Panc1 (cell line): ENCODE results near the gene EMSY. TPM values are rescaled to one million over a fixed set of nuclear protein-coding genes. Genes with fewer than 3 reads are reported as not detected.

Experiments used
- ATAC-seq: fragments of 200-7000 bp; cut with Tn5 transposase; 2 replicates; pipeline ENCODE4 v1.9.1; 2020; ENCODE audit warnings: mild to moderate bottlenecking, moderate library complexity
- BruUV-seq: library from RNA; stranded (reverse); fragments of 400-500 nt; replicated peaks from 2 replicates; lab custom pipeline; 2021; lab: Mats Ljungman, UMichigan
- CTCF ChIA-PET: fragments of 300-600 bp; sonication (Branson Sonifier 250); formaldehyde crosslinking; loops from one replicate; lab custom pipeline; 2022; ENCODE audit warnings: antibody characterized with exemption; lab: Charles Lee
- POLR2A ChIA-PET: fragments of 300-600 bp; sonication (Branson Sonifier 250); formaldehyde crosslinking; loops from one replicate; lab custom pipeline; 2022; ENCODE audit warnings: antibody characterized with exemption; lab: Charles Lee
- DNase-seq: peaks from one replicate; pipeline ENCODE4 v3.0.0-alpha.2; 2010; ENCODE audit warnings: low read depth, low spot score
- H3K27ac ChIP-seq: 2 replicates; pipeline ENCODE4 v1.5.1; 2011; ENCODE audit warnings: mild to moderate bottlenecking, low read length, inconsistent platforms
- H3K27me3 ChIP-seq: fragments of 200-500 bp; sonication (Bioruptor generic); 2 replicates; pipeline ENCODE4 v1.6.0; 2014; ENCODE audit warnings: low read length, inconsistent platforms; ENCODE audit not compliant: control insufficient read depth, insufficient read depth
- H3K36me3 ChIP-seq: fragments of 200-500 bp; sonication (Bioruptor generic); 2 replicates; pipeline ENCODE4 v1.5.1; 2014; ENCODE audit warnings: inconsistent platforms, mild to moderate bottlenecking, low read length, moderate library complexity; ENCODE audit not compliant: control insufficient read depth, insufficient read depth
- H3K4me1 ChIP-seq: 2 replicates; pipeline ENCODE4 v1.5.1; 2011; ENCODE audit warnings: inconsistent platforms, mild to moderate bottlenecking, low read length, moderate library complexity; ENCODE audit not compliant: control insufficient read depth, insufficient read depth
- H3K4me3 ChIP-seq, 2 experiments: 2 replicates each; pipeline ENCODE4 v1.5.1; 2011 to 2012; ENCODE audit warnings: low read depth in 2 of 2, low read length in 2 of 2, mild to moderate bottlenecking in 2 of 2, inconsistent platforms in 1 of 2, moderate library complexity in 1 of 2
- H3K9me3 ChIP-seq: fragments of 200-500 bp; sonication (Bioruptor generic); 2 replicates; pipeline ENCODE4 v1.5.1; 2014; ENCODE audit warnings: low read depth, mild to moderate bottlenecking, inconsistent platforms, low read length, moderate library complexity; ENCODE audit not compliant: control insufficient read depth, insufficient read depth
- CTCF ChIP-seq: fragments of 450-650 bp; IDR thresholded peaks from 2 replicates; pipeline ENCODE4 v1.5.1; 2017; ENCODE audit warnings: mild to moderate bottlenecking
- POLR2AphosphoS5 ChIP-seq: IDR thresholded peaks from 2 replicates; pipeline ENCODE4 v1.6.1; 2012; ENCODE audit warnings: mild to moderate bottlenecking, low read depth, low read length, moderate library complexity
- REST ChIP-seq, 2 experiments: IDR thresholded peaks; 2 replicates each; pipeline ENCODE4 v1.6.1; 2011 to 2012; ENCODE audit warnings: low read depth in 2 of 2, control low read depth in 1 of 2, low read length in 1 of 2, mild to moderate bottlenecking in 1 of 2, moderate library complexity in 1 of 2; ENCODE audit not compliant: insufficient read depth in 1 of 2
- SIN3A ChIP-seq: IDR thresholded peaks from 2 replicates; pipeline ENCODE4 v1.6.1; 2012; ENCODE audit warnings: low read depth, mild to moderate bottlenecking, low read length, moderate library complexity, borderline replicate concordance; ENCODE audit not compliant: insufficient read depth
- TCF7L2 ChIP-seq: IDR thresholded peaks from 2 replicates; pipeline ENCODE4 v1.6.1; 2011; ENCODE audit warnings: mild to moderate bottlenecking, low read depth, low read length, inconsistent platforms
- in situ Hi-C: cut with HindIII; loops from 2 replicates; pipeline ENCODE4 v1.10.0; 2016; ENCODE audit warnings: low sequenced_read_pairs, low pct_unique_long_range_greater_than_20kb
- intact Hi-C: fragments of 100-400 bp; cut with micrococcal nuclease; formaldehyde crosslinking; loops from one replicate; pipeline ENCODE4 v1.10.0; 2022; ENCODE audit not compliant: unreplicated experiment
- total RNA-seq: library from RNA; stranded (reverse); gene quantifications from one replicate; pipeline ENCODE4 v1.2.1, GENCODE V29; 2021; ENCODE audit not compliant: unreplicated experiment

The EMSY gene
- total RNA-seq, 1 experiment from 2014 or later, result 26.4 TPM

- Histone ChIP-seq H3K27me3 (no peaks in the 10 kb centered on the region), H3K4me3 (no peak overlapping the region), H3K4me1 (no peaks in the 10 kb centered on the region), H3K9me3 (no peaks in the 10 kb centered on the region), H3K36me3 (peaks cover 14% of the 10 kb centered on the region; the same call in 1 of the 2 replicates), H3K27ac (no peak overlapping the region)
- ATAC-seq (no peak), DNase-seq (no peak)
- CTCF ChIA-PET, result no interaction called here
- BruUV-seq, result no TSS peak
- intact Hi-C loops, result no loop called here
- no peak for TF ChIP-seq SIN3A
- no peak for TF ChIP-seq POLR2AphosphoS5
- TF ChIP-seq CTCF, result no peak
- no peak for TF ChIP-seq REST (IDR thresholded peaks at IDR 0.05; ENCODE audit: insufficient read depth in 1 of 2, low read depth in 2 of 2, low read length in 1 of 2)
- no peak for TF ChIP-seq TCF7L2
- in situ Hi-C loops, result no loop called here
- POLR2A ChIA-PET, result no interaction called here
Observed at GRCh38 chr11:76469141-76469540, 24.3 kb downstream of the EMSY start.

GRCh38 chr11:76471382-76471781 is 26.6 kb downstream of the EMSY start:
- Histone ChIP-seq H3K4me1 (no peaks in the 10 kb centered on the region), H3K9me3 (no peaks in the 10 kb centered on the region), H3K27ac (no peak overlapping the region), H3K36me3 (peaks cover 14% of the 10 kb centered on the region; the same call in 1 of the 2 replicates), H3K4me3 (no peak overlapping the region), H3K27me3 (no peaks in the 10 kb centered on the region)
- intact Hi-C loops, result no loop called here
- CTCF ChIA-PET, result no interaction called here
- POLR2A ChIA-PET, result no interaction called here
- DNase-seq (no peak), ATAC-seq (no peak)
- TF ChIP-seq SIN3A, result no peak
- TF ChIP-seq REST (IDR thresholded peaks at IDR 0.05; ENCODE audit: insufficient read depth in 1 of 2, low read depth in 2 of 2, low read length in 1 of 2), result no peak
- no peak for TF ChIP-seq TCF7L2
- no peak for TF ChIP-seq CTCF
- TF ChIP-seq POLR2AphosphoS5, result no peak
- in situ Hi-C loops, result no loop called here
- BruUV-seq, result no TSS peak
